HepG2 (cell line): ENCODE measurements around the gene SECTM1. TPM values are rescaled to one million over a fixed set of nuclear protein-coding genes. Genes with fewer than 3 reads are reported as not detected.

Experiments
- ATAC-seq: fragments of 200-7000 bp; cut with Tn5 transposase; 3 replicates; pipeline ENCODE4 v1.9.1; 2020; ENCODE audit warnings: mild to moderate bottlenecking, moderate library complexity
- BruUV-seq: library from RNA; stranded (reverse); fragments of 400-500 nt; replicated peaks from 2 replicates; lab custom pipeline; 2021; lab: Mats Ljungman, UMichigan
- CTCF ChIA-PET: fragments of 300-600 bp; formaldehyde crosslinking; extraction: SDS; loops from one replicate; lab custom pipeline; 2021; ENCODE audit warnings: low total read pairs, inconsistent platforms, low intra/inter-chr PET ratio; lab: Yijun Ruan, JAX
- POLR2A ChIA-PET: fragments of 350-600 bp; sonication (Branson Sonifier 250); formaldehyde crosslinking; loops from one replicate; lab custom pipeline; 2020; ENCODE audit warnings: antibody characterized with exemption, inconsistent platforms; lab: Yijun Ruan, JAX
- DNase-seq: peaks from one replicate; pipeline ENCODE4 v3.0.0-alpha.2; 2015; ENCODE audit warnings: low spot score
- FAIRE-seq: peaks from 3 replicates; lab custom pipeline; 2011; peaks lifted over from hg19 to GRCh38; lab: Jason Lieb, UNC
- H2AFZ ChIP-seq: one replicate; pipeline ENCODE4 v1.6.1; 2011; ENCODE audit warnings: low read length, inconsistent platforms
- H3K27ac ChIP-seq: fragments of 300-600 bp; 3 replicates; pipeline ENCODE4 v1.8.0; 2011; ENCODE audit warnings: mixed run types, mild to moderate bottlenecking, mixed read lengths, low read length, inconsistent platforms; ENCODE audit not compliant: insufficient read depth; ENCODE audit errors: extremely low read length
- H3K27me3 ChIP-seq, 2 experiments: fragments of 200-600 bp in 1 of 2; 2 replicates in 1 of 2; 3 replicates in 1 of 2; pipeline versions ENCODE4 v1.6.0 to v1.8.0; 2011; ENCODE audit warnings: low read length in 2 of 2, mild to moderate bottlenecking in 2 of 2, moderate library complexity in 2 of 2, inconsistent platforms in 1 of 2; ENCODE audit not compliant: insufficient read depth in 2 of 2, control insufficient read depth in 1 of 2
- H3K36me3 ChIP-seq, 2 experiments: fragments of 200-600 bp in 1 of 2; replicated peaks in 1 of 2; 2 replicates in 1 of 2; 3 replicates in 1 of 2; pipeline versions ENCODE4 v1.5.1 to v1.8.0; 2011; ENCODE audit warnings: low read length in 2 of 2, inconsistent platforms in 1 of 2; ENCODE audit not compliant: insufficient read depth in 2 of 2, control insufficient read depth in 1 of 2
- H3K4me1 ChIP-seq: 2 replicates; pipeline ENCODE4 v1.5.1; 2012; ENCODE audit warnings: low read length, inconsistent platforms; ENCODE audit not compliant: insufficient read depth
- H3K4me2 ChIP-seq: 2 replicates; pipeline ENCODE4 v1.6.0; 2011; ENCODE audit warnings: low read depth, low read length, inconsistent platforms
- H3K4me3 ChIP-seq, 3 experiments: fragments of 200-600 bp in 1 of 3; sonication (generic), shearing (Covaris generic) in 1 of 3; replicated peaks in 1 of 3; 2 replicates each; pipeline ENCODE4 v1.5.1; 2011 to 2016; ENCODE audit warnings: low read length in 3 of 3, inconsistent platforms in 2 of 3, low read depth in 2 of 3, mild to moderate bottlenecking in 2 of 3, control low read depth in 1 of 3, mixed read lengths in 1 of 3; ENCODE audit not compliant: insufficient read depth in 1 of 3
- H3K79me2 ChIP-seq: one replicate; pipeline ENCODE4 v1.6.1; 2011; ENCODE audit warnings: low read length, inconsistent platforms; ENCODE audit not compliant: insufficient read depth
- H3K9ac ChIP-seq: 2 replicates; pipeline ENCODE4 v1.6.0; 2011; ENCODE audit warnings: mild to moderate bottlenecking, low read depth, low read length, inconsistent platforms; ENCODE audit not compliant: insufficient read depth
- H3K9me3 ChIP-seq: 2 replicates; pipeline ENCODE4 v1.5.1; 2012; ENCODE audit warnings: mild to moderate bottlenecking, low read length
- H4K20me1 ChIP-seq: 2 replicates; pipeline ENCODE4 v1.6.0; 2011; ENCODE audit warnings: inconsistent platforms, mild to moderate bottlenecking, low read length, moderate library complexity; ENCODE audit not compliant: insufficient read depth
- ARNT ChIP-seq: fragments of 450-650 bp; IDR thresholded peaks from 2 replicates; pipeline ENCODE4 v1.6.1; 2017
- EP300 ChIP-seq, 3 experiments: sonication (generic) in 1 of 3; formaldehyde crosslinking in 1 of 3; IDR thresholded peaks; 2 replicates each; pipeline versions ENCODE4 v1.5.1 to v1.6.1; 2011 to 2020; ENCODE audit warnings: low read depth in 2 of 3, low read length in 2 of 3, borderline replicate concordance in 1 of 3, improper control_type of control experiment in 1 of 3, mild to moderate bottlenecking in 1 of 3, missing genetic modification reagents in 1 of 3, moderate library complexity in 1 of 3
- HOXA9 ChIP-seq: sonication (generic); formaldehyde crosslinking; IDR thresholded peaks from 2 replicates; pipeline ENCODE4 v1.8.1; 2022; ENCODE audit warnings: missing genetic modification reagents, mild to moderate bottlenecking, moderate library complexity, borderline replicate concordance
- KLF12 ChIP-seq: sonication (generic); formaldehyde crosslinking; IDR thresholded peaks from 2 replicates; pipeline ENCODE4 v1.4.0; 2020; ENCODE audit warnings: missing genetic modification reagents, borderline replicate concordance
- MTA1 ChIP-seq: sonication (generic); formaldehyde crosslinking; IDR thresholded peaks from 2 replicates; pipeline ENCODE4 v1.4.0; 2020; ENCODE audit warnings: missing genetic modification reagents, mild to moderate bottlenecking, borderline replicate concordance
- NCOA5 ChIP-seq: sonication (generic); formaldehyde crosslinking; IDR thresholded peaks from 2 replicates; pipeline ENCODE4 v1.4.0; 2020; ENCODE audit warnings: missing genetic modification reagents
- NFKB2 ChIP-seq: sonication (generic); formaldehyde crosslinking; IDR thresholded peaks from 2 replicates; pipeline ENCODE4 v1.4.0; 2020; ENCODE audit warnings: missing genetic modification reagents, borderline replicate concordance
- PBX2 ChIP-seq: IDR thresholded peaks from 2 replicates; pipeline ENCODE4 v1.6.1; 2016; ENCODE audit warnings: control low read depth
- PHF5A ChIP-seq: IDR thresholded peaks from one replicate; pipeline ENCODE4 v1.6.1; 2018; ENCODE audit warnings: low read depth, missing genetic modification reagents; ENCODE audit not compliant: unreplicated experiment
- POGK ChIP-seq: sonication (generic); formaldehyde crosslinking; conservative IDR thresholded peaks from 2 replicates; pipeline ENCODE4 v1.8.0; 2022; ENCODE audit warnings: mild to moderate bottlenecking, moderate library complexity, missing genetic modification reagents
- POLR2AphosphoS5 ChIP-seq: IDR thresholded peaks from 2 replicates; pipeline ENCODE4 v1.6.1; 2012; ENCODE audit warnings: low read depth, low read length
- PPARG ChIP-seq: conservative IDR thresholded peaks from 2 replicates; pipeline ENCODE4 v1.6.1; 2016; ENCODE audit warnings: missing biosample characterization, missing genetic modification reagents
- SETDB1 ChIP-seq: sonication (generic); formaldehyde crosslinking; IDR thresholded peaks from 2 replicates; pipeline ENCODE4 v1.5.1; 2020; ENCODE audit warnings: missing genetic modification reagents, mild to moderate bottlenecking, borderline replicate concordance
- SUZ12 ChIP-seq: fragments of 150-350 bp; IDR thresholded peaks from 2 replicates; pipeline ENCODE4 v1.6.1; 2014; ENCODE audit warnings: low read depth, low read length
- ZBTB20 ChIP-seq: sonication (generic); formaldehyde crosslinking; IDR thresholded peaks from 2 replicates; pipeline ENCODE4 v1.8.1; 2023; ENCODE audit warnings: missing genetic modification reagents, low read depth, mild to moderate bottlenecking, borderline replicate concordance
- ZBTB44 ChIP-seq: sonication (generic); formaldehyde crosslinking; IDR thresholded peaks from 2 replicates; pipeline ENCODE4 v1.4.0; 2020; ENCODE audit warnings: missing genetic modification reagents
- ZC3H13 ChIP-seq: sonication (generic); formaldehyde crosslinking; IDR thresholded peaks from 2 replicates; pipeline ENCODE4 v1.8.1; 2023; ENCODE audit warnings: mild to moderate bottlenecking, missing genetic modification reagents, moderate library complexity
- ZNF841 ChIP-seq: sonication (generic); formaldehyde crosslinking; IDR thresholded peaks from 2 replicates; pipeline ENCODE4 v1.8.1; 2023; ENCODE audit warnings: missing genetic modification reagents, borderline replicate concordance
- ZZZ3 ChIP-seq: sonication (generic); formaldehyde crosslinking; IDR thresholded peaks from 2 replicates; pipeline ENCODE4 v1.4.0; 2020; ENCODE audit warnings: missing genetic modification reagents, mild to moderate bottlenecking, borderline replicate concordance
- WGBS: methylation state at CpG from one replicate; pipeline ENCODE4 v1.1.6; 2017; ENCODE audit warnings: low lambda C conversion rate; 5-methylcytosine and 5-hydroxymethylcytosine counted together
- in situ Hi-C: cut with HindIII; loops from 2 replicates; pipeline ENCODE4 v1.10.0; 2017; ENCODE audit warnings: low pct_unique_long_range_greater_than_20kb; ENCODE audit not compliant: extremely low pct_ligation_motif_present
- intact Hi-C: fragments of 100-400 bp; cut with micrococcal nuclease; formaldehyde crosslinking; loops from one replicate; pipeline ENCODE4 v1.10.0; 2022; ENCODE audit not compliant: unreplicated experiment
- polyA plus RNA-seq, 8 experiments: library from polyadenylated mRNA; depleted of rRNA in 3 of 8; stranded (reverse) in 7 of 8; unstranded in 1 of 8; fragments of >200 nt; fragmentation: Illumina TruSeq in 4 of 8; extraction: Trizol in 4 of 8; gene quantifications; 2 replicates each; pipeline versions ENCODE4 v1.2.1 to v1.2.3, GENCODE V29; 2011 to 2016; ENCODE audit warnings: low read depth in 4 of 8, missing spikeins in 1 of 8, mixed read lengths in 1 of 8; ENCODE audit not compliant: insufficient read depth in 1 of 8
- total RNA-seq, 5 experiments: library from RNA; depleted of rRNA; stranded (reverse); fragments of >200 nt; fragmentation: Illumina TruSeq; extraction: Trizol; gene quantifications; 2 replicates each; pipeline ENCODE4 v1.2.3, GENCODE V29; 2016; ENCODE audit warnings: low read depth in 1 of 5

The SECTM1 gene
- total and polyA plus RNA-seq, 2 of the 13 experiments (the other 11 are each of a cell fraction or from before 2014, with no cell fraction given), result 3.5 to 5.3 TPM

GRCh38 chr17:82365606-82366295 lies 32.2 kb upstream of the SECTM1 start:
- no peak overlapping the region for H3K9ac ChIP-seq
- H3K36me3 ChIP-seq, result no peaks in the 10 kb centered on the region
- FAIRE-seq (no peak), DNase-seq (no peak), ATAC-seq (no peak)
- no peaks in the 10 kb centered on the region for H4K20me1 ChIP-seq
- H3K27ac ChIP-seq, result peak overlapping the region; percentile 10
- H3K4me2 ChIP-seq, result peak overlapping the region; percentile 80
- H3K4me1 ChIP-seq, result peaks cover 58% of the 10 kb centered on the region
- intact Hi-C loops (no loop called here), in situ Hi-C loops (no loop called here)
- H3K27me3 ChIP-seq, result no peaks in the 10 kb centered on the region
- CTCF ChIA-PET, result no interaction called here
- peak overlapping the region in 1 of 3 experiments; percentile 35; a peak in 1 of 6 replicates for H3K4me3 ChIP-seq
- POLR2A ChIA-PET, result interaction anchor here (0.9 to 3.7 kb wide), 9 partner anchors 10 to 92 kb away, joined by 3 to 38 read pairs (median 4); no protein-coding TSS in a partner anchor
- H3K9me3 ChIP-seq, result no peaks in the 10 kb centered on the region
- H2AFZ ChIP-seq, result no peak overlapping the region
- H3K79me2 ChIP-seq, result no peaks in the 10 kb centered on the region
- BruUV-seq, result no TSS peak
- 26% methylated on average over 5 of the region's 6 CpGs for WGBS
- peak; percentile 40; the same call in 1 of the 2 replicates for TF ChIP-seq MTA1 (CRISPR knock-in tag)
- no peak for TF ChIP-seq PBX2 (CRISPR knock-in tag)
- no peak for TF ChIP-seq EP300 (IDR thresholded peaks at IDR 0.05; ENCODE audit: low read depth in 2 of 2, low read length in 2 of 2)
- no peak for TF ChIP-seq EP300 (CRISPR knock-in tag; IDR thresholded peaks at IDR 0.05; ENCODE audit: borderline replicate concordance)
- TF ChIP-seq PHF5A (CRISPR knock-in tag), result no peak
- no peak for TF ChIP-seq SUZ12
- TF ChIP-seq PPARG (CRISPR knock-in tag), result no peak
- TF ChIP-seq ZNF841, result no peak
- TF ChIP-seq ZZZ3, result no peak
- TF ChIP-seq POLR2AphosphoS5, result no peak
- TF ChIP-seq SETDB1 (CRISPR knock-in tag), result no peak
- no peak for TF ChIP-seq POGK (CRISPR knock-in tag)
- TF ChIP-seq KLF12 (CRISPR knock-in tag), result no peak
- TF ChIP-seq ZBTB44 (CRISPR knock-in tag), result no peak
- TF ChIP-seq NFKB2 (CRISPR knock-in tag), result no peak
- no peak for TF ChIP-seq NCOA5 (CRISPR knock-in tag)
- no peak for TF ChIP-seq ARNT
- TF ChIP-seq ZBTB20 (CRISPR knock-in tag), result no peak
- TF ChIP-seq ZC3H13 (CRISPR knock-in tag), result 0 out of 2 replicates have a peak, but pooled peaks have one; percentile 33
- no peak for TF ChIP-seq HOXA9 (CRISPR knock-in tag)
